Umbilical cord (tissue), 2 donors: ENCODE data around the gene ANKRD13D. TPM values are rescaled to one million over a fixed set of nuclear protein-coding genes. Genes with fewer than 3 reads are reported as not detected.
"Not testable (repeated sequence)": the region's sequence is repeated elsewhere in the genome, so short reads cannot be mapped to it uniquely, and the experiment has no call there.

Experiments used
- DNase-seq: peaks from one replicate; pipeline ENCODE4 v3.0.0-alpha.2; 2015; ENCODE audit warnings: low spot score
- total RNA-seq: library from RNA; depleted of rRNA; stranded (reverse); fragments of >200 nt; gene quantifications from one replicate; pipeline ENCODE4 v1.2.3, GENCODE V29; 2014; ENCODE audit warnings: low replicate concordance; ENCODE audit not compliant: insufficient read depth

The ANKRD13D gene
- total RNA-seq, 1 donor from 2014 or later = 31.1 TPM

DNA sequence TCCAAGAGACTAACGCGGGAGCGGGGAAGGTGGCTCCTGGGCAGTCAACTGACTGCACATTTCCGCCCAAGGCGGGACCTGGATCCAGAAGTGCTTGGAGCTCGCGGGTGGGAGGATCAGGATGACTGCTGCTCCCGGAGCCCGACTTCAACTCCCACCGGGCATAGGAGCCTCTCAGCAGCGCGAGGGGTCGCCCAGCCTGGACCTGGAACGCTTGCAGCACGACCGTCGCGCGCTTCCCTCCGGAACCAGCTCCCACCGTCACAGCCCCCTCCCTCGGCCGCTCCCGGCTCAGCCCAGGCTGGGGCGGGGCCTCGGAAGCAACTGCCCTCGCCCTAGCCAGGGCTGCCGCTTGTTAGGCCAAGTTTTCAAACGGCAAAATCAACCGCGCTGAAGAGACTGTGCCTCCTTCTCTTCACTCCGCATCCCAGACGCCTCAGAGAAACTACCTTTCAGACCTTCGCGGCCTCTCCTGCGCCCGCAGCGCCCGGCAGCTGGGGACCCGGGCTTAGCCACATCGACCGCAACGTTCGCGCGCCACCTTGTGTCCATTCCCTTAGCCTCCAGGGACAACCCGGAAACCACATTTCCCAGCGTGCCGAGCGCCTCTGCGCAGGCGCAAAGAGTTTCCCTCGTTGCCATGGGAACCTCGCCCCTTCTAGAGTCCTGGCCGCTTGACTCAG is 28.2 kb downstream of the ANKRD13D start:
- peak; percentile 99 for DNase-seq

DNA sequence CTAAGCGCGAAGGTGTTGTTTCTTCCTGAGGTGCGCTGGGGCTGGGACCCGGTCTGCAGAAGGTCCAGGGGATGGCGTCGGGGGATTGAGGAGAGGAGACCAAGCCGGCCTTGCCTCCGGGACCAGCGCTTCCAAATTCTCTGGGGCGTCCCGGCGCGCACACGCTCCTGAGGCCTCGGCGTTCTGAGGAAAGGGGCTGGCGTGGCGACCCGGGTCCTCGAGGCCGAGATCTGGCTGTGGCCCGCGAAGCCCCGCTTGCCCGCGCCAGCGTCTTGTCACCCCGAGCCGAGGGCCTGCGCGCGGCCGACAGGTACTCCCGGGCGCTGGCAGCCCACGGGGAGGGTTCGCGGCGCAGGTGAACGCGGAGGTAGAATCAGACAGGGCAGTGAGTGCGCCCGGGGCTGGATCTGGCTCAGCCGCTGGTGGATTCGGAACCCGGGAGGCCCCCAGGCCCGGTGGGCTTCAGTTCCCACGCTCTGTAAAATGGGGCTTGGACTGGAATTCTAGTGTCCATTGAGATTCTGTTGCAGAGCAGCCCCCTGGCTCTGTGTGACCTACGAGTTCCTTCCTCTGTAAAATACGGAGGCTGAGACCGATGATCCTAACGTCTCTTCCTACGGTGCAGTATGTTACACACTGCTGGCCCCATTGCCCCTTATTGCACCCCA is 28.9 kb downstream of the ANKRD13D start:
- DNase-seq = no peak

DNA sequence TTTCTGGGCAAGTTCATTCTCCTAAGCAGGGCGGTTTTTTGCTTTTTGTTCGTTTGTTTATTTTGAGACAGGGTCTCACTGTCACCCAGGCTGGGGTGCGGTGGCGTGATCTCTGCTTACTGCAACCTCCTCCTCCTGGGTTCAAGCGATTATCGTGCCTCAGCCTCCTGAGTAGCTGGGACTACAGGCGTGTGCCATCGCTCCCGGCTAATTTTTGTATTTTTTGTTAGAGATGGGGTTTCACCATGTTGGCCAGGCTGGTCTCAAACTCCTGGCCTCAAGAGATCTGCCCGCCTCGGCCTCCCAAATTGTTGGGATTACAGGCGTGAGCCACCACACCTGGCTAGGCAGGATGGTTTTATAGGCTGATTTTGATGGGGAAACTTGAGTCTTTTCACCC is 29.8 kb downstream of the ANKRD13D start:
- not testable (repeated sequence) for DNase-seq

DNA sequence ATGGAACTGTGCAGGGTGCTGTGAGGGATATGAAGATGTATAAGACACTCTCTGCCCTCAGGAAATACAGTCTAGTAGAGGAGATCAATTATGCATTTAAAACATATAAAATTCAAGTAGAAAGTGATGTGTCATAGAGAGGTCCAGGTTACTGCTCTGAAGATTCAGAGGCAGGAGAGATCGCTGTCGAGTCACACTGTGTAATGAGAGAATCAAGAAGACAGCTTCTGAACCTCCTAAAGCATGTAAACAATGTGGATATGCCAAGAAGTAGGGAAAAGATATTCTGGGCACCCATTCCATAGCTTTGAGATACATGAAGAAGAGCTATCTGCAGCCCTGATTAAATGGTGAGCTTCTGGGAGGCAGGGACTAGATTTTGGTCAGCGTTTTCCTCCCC is 30.9 kb downstream of the ANKRD13D start:
- DNase-seq = no peak

DNA sequence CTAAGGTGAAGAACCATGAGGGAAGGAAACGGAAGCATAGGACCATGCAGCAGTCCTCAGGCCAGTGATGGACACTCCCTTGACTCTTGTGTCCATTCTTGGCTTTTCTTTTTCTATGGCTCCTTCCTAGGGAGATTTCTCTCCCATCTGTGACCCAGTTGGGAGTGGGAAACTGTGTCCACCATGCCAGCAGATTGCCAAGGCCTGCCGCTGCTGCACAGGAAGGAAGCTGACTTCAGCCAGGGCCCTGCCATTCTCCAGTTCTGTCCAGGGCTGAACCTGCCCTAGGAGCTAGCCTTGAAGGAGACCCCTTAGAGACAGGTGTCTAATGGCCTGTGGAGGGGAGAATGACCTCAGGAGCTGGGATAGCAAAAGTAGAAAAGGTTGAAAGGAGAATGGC is 31.6 kb downstream of the ANKRD13D start:
- DNase-seq = no peak

DNA sequence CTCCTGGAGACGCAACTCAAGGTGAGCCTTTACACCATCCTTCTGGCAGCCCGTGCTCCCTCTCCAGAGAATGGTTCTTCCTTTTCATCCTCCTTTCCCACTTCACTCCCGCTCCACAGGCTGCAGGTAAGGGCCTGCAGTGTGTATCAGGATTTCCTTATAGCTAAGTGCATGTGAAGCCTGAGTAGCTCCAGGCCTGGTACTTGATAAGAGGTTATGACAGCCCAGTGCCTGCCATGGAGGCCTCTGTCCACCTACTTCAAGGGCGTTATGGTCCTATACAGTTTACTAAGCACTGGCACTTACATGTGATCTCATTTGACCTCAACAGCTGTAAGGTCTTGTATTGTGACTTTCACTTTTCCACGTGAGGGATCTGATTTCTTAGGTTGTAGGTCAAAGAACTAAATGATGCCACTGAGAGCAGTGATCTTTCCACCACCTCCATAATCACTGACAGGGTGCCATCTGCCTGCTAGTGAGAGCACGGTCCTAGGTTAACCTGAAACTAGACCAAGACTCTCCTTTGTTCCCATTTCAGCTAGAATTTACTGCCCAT is 32.3 kb downstream of the ANKRD13D start:
- no peak for DNase-seq

DNA sequence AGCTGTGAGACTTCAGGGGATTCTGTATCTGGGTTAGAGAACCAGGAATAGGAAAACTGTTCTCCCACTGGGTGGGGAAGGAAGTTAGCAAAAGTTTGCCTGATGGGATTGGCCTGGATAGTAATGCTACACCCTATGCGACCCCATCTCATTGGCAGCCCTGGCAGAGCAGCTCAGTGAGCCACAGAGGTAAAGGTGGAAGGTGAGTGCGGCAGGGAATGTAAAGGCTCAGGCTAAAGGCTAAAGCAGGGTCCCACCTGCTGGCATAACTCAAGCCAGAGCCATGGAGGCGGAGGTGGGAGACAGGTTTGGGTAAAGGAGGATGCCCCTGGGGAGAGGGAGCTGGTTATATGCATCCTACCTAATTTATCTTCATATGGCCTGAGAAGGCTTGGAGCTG is 32.9 kb downstream of the ANKRD13D start:
- DNase-seq = no peak

DNA sequence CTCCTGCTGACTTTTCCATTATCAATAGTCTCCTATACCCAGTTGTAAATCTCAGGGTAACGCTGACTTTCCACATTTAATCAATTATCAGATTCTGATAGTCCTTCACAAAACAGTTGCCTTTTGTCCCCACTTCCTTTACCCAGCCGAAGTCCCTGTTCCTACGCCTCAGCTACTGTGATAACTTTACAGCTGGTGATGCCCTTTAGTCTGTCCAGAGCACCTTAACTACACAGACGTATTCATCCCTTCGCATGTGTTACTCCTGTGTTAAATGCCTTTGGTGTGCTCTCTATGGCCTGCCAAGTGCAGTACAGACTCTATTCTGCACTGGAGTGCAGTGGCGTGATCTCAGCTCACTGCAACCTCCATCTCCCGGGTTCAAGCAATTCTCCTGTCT is 34.4 kb downstream of the ANKRD13D start:
- no peak for DNase-seq

DNA sequence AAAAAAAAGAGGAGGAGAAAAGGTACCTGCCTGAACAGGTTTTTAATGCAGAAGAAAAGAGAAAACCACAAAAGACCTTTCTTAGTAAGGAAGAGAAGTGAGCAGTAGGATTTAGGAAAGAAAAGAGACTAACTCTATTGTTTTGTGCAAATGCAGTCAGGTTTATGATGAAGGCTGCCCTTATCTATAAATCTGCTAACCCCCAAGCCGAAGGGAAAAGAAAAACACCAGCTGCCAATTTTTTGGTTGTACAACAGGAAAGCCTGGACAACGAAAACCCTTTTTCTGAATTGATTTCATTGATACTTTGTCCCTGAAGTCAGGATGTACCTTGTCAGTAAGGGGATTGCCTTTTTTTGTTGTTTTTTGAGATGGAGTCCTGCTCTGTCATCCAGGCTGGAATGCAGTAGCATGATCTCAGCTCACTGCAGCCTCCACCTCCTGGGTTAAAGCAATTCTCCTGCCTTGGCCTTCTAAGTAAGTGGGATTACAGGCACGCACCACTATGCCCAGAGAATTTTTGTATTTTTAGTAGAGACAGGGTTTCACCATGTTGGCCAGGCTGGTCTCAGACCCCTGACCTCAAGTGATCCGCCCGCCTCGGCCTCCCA is 43.1 kb downstream of the ANKRD13D start:
- no peak for DNase-seq

DNA sequence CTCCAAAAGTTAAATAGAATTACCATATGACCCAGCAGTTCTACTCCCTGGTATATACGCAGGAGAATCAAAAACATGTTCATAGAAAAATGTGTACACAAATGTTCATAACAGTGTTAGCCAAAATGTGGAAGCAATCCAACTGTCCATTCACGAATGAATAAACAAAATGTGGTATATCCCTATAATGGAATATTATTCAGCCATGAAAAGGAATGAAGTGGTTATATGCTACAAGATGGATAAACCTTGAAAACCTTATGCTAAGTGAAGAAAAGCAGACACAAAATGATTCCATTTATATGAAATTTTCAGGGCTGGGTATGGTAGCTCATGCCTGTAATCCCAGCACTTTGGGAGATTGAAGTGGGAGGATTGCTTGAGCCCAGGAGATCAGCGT is 48.2 kb downstream of the ANKRD13D start:
- DNase-seq = no peak

DNA sequence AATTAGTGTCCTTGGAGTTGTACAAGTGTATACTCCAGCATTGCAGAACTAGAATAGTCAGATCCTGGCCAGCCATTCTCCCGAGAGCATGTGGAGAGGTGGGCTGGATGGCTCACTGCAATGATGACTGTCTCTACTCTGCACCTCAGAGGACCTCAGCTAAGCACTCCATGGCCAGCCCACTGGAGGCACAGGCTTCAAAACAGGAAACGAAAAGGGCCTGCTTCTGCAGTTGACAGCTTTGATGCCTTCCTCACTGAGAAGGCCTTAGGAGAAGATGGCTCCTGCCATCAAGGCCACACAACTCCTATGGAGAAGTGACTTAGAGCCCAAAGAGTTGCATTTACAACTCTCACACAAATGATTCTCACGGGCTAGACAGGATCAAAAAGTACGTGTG is 55.2 kb downstream of the ANKRD13D start:
- no peak for DNase-seq

DNA sequence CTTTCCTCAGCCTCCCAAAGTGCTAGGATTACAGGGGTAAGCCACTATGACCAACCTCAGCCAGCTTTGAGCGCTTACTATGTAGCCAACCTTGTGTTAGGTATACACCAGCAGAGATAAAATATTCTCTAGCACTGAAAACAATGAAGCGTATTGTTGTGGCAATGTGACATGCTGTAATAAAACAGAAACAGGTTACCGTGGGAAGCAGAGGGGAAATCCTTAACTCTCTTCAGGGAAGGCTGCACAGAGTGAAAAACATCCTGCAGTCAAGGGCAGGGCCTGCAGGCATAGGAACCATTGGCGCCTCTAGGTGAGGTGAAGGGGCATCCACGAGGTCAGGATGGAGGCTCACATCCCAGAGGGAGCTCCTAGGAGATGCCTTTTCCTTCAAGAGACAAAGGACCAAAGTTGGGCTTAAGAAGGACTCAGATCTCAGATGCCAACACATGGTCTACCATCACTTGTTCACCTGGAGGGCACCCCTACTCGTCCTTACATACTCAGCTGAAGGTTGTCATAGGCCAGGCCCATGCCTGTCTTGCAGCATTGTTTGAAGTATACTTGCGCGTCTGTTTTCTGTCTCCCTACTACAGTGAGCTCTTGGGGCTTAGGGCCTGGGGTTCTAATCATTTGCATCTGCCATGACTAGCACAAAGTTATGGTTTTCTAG is 56.3 kb downstream of the ANKRD13D start:
- DNase-seq = no peak

DNA sequence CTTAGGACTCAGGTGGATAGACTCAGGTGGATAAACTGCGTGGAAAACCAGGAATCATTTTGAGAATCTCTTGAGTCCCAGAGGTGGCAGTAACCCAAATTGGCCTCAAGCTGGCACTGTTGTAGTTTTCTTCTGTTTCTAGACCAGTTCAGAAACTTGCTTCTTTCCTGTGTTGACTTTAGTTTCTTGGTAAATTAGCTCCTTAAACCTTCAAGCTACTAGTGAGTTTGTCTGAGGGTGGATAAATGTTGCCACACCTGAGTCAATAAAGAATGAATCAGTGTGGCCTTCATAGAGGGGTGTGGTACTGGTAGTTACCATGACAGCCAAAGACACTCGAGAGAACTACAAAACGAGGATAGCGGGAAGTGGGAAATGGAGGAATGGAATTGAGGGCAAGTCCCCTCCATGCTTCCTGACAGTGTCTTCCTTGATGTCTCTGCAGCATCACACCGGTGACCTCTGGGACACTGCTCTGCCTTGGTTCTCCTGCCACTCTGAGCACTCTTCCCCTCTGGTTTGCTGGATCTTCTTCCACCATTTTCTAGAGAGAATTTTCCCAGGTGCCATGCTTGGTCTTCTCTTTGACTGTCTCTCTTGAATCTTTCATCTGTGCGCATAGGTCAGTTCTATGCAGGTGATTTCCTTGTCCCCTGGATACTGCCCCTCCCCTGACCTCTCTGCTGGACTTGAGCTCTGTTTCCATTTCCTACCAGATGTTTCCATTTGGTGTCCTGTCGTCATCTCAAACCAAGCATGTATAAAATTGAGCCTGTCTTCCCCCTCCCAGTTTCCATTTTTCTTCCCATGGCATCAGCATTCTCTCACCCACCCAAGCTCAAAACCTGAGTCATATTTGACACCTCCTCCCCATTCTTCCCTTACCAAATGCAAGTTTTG is 57.1 kb downstream of the ANKRD13D start:
- peak; percentile 52 for DNase-seq

DNA sequence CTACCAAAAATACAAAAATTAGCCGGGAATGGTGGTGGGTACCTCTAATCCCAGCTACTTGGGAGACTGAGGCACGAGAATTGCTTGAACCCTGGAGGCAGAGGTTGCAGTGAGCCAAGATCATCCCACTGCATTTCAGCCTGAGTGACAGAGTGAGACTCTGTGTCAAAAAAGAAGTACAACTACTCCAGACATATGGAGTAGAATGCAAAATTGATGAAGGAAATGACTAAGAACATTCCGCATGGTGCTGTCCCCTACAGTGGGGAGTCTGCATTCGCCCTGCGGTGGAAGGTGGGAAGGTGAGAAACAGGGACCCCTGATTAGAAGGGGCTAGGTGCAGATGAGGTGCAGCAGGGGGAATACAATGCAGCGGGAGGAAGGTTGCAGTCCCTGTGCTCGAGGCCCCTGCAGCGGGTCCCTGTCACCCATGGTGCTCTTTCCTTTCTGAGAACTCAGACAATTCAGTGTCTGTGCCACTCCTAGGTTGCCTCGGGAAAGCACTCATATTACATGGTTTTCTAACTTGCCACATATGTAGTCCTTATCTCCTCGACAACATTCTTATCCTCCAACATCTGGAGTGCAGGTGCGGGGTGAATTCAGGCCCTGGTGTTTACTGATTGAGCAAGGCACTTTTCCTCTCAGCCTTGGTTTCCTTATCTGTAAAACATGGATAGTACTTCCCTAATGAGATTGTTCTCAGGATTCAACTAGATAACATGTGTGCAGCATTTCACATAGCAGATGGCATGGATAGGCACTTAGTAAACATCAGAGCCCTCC is 59.1 kb downstream of the ANKRD13D start:
- no peak for DNase-seq

DNA sequence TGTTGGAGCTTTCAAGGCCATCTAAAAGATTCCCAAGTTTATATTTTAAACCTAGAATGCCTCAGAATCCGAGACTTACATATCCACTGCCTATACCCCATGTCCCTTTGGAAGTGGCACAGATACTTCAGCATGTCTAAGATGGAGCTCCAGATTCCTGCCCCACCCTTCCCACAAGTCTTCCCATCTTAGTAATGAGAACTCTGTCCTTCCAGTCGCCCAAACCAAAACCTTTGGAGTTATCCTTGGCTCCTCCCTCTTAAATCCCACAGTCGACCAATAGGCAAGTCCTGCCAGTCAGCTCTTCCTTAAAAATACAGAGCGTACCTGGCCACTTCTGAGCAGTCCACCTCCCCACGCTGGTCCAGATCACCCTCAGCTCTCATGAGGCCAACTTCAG is 59.9 kb downstream of the ANKRD13D start:
- no peak for DNase-seq

DNA sequence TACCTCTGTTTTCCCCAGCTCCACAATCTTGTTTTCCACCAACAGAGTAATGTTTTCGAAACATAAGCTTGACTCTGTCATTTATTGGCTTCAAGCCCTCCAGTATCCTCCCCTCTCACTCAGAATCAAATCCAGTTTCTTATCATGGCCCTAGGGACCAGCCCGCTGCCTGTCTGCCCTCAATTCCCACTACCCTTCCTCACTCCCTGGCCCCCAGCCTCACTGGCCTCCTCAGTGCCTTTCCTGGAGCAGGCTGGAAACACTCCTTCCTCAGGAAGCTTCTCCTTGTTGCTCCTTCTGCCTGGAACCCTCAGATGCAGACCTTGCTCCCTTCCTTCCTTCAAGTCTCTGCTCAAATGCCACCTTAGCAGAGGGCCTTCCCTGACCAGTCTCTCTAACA is 60.4 kb downstream of the ANKRD13D start:
- DNase-seq = no peak

DNA sequence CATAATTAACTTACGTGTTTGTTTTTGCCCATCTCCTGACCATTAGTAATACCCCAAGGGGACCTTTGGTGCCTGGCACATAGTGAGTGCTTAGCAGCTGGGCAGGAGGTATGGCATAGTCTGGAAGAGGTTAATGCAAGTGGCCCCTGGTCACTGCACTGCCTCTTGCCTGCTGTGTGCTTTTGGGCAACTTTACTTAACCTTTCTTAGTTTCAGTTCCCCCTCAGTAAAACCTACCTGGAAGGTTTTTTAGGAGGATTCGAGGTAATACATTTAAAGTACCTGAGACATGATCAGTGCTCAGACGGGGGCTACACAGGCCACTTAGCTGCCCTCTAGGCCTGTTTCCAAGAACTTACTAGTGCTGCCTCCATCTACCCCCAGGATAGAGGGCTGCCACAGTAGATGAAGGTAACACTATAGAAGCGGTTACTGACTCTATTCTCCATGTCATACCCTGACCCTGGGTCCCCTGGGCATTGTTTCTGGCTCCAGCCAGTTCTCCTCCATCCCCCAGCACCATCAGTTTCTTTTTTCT is 60.9 kb downstream of the ANKRD13D start:
- no peak for DNase-seq

DNA sequence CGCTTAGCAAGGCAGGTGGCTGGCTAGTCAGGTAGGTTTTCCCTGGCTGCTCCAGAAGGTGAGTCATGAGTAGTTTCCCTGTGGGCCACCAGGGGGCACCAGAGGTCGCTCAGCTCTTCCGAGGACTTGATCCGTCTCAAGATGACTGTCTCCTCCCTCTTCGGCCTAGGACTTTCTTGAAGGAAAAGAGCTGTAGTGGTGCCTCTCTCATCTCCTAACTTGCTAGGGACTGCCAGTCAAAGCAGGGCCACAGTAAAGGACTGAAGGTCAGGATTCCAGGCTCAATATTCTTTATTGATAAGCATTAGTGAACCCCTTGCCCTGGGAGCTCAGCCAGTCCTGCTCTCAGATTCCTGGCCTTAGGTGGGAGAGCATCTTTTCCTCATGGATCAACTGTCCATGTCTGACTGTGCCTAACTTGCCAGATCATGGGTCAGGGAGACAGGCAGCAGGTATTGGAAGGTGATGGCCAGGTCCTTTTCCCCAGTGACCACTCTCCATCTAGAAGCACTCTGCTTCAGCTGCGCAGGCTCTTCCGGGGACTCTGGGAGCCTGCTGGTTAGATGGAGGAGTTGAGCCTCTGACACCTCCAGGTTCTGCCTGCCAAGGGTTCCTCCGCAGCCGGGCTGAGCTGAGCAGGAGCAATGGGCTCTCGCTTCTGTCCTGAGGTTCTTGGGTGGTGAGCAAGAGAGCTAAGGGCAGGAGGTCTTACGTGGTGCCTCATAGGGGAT is 62.3 kb downstream of the ANKRD13D start:
- DNase-seq = peak; percentile 81
